ENCODE data around the gene DACT1. TPM values are rescaled to one million over a fixed set of nuclear protein-coding genes. Genes with fewer than 3 reads are reported as not detected.

Gene DACT1
- total and polyA plus RNA-seq, 9 donors: 16.7 to 40.3 (median 27.1) TPM

DNA sequence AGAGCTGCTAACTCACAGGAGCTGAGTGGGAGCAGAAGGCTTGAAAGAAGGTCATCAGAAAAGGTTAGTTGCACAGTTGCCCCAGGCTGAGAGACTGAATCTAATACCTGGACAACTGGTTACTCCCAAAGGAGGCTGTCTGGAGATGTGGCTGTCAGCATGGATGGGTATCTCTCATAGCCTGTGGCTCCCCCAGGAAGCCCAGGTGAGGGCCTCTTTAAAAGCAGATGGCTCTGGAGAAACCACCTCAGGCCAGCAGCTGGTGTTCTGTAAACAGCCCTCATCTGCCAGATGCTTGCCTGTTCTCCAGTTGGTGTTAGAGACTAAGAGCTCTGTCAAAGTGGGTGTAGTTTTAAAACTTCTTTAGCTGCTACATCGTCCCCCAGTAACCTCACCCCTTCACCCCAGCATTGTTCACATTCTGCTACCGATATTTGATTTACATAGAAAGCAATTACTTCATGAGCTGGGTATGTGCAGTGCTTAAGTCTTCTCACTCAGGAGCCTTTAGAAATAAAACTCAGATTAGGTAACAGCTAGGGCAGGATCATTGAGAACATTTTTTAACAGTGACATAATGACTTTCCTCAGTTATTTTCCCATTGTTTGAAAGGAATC lies 25.8 kb downstream of the DACT1 start:
- no peaks in the 10 kb centered on the region for H3K27me3 ChIP-seq (ENCODE audit: control insufficient read depth, insufficient read depth, low read length)
- H3K36me3 ChIP-seq (ENCODE audit: control insufficient read depth, insufficient read depth, low read length): no peaks in the 10 kb centered on the region
- H3K4me1 ChIP-seq (ENCODE audit: control insufficient read depth, insufficient read depth, low read length): peaks cover 3% of the 10 kb centered on the region
- H3K9me3 ChIP-seq (replicated peaks; ENCODE audit: control insufficient read depth, low read depth, low read length): no peaks in the 10 kb centered on the region
- no peak overlapping the region for H3K4me3 ChIP-seq (ENCODE audit: low read length)
- no CpG with 5 or more reads among the region's 2 CpGs for WGBS (ENCODE audit: insufficient coverage)
- no peak overlapping the region for H3K27ac ChIP-seq (ENCODE audit: low read length)
- DNase-seq: peak; percentile 40

DNA sequence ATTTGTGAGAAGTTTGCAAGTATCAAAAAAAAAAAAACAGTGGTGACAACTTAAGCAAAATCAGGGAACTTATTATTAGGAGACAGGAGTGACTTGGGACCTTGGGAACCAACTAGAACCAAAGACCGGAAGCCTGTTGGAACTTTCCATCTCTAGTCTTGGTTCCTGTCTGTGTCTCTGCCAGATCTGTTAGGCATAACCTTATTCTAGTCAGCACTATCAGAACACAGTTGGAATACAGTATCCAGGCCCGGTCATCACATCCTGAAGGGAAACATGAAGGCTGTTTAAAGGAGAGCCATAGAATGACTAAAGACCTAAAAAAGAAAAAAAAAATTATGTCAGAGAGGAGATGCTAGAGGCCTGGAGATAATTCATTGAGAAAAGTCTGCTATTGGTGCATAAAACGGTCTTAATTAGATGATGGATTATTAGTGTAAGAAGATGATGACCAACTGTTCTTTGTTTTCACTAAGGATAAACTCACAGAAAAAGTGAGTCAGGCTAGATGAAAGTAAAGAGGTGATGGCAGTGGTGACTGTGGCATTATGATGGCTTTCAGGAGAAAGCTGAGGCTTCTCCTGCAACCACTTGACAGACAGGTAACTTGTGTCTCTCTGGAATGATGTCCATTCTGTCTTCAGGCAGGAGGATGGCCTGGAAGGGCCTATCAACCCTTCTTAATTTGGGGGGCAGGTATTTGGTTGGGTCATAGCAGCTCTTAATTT lies 28.2 kb downstream of the DACT1 start:
- no peak for DNase-seq
- H3K27me3 ChIP-seq (ENCODE audit: control insufficient read depth, insufficient read depth, low read length): no peaks in the 10 kb centered on the region
- 100% methylated on average over 1 of the region's 3 CpGs for WGBS (ENCODE audit: insufficient coverage)
- no peaks in the 10 kb centered on the region for H3K9me3 ChIP-seq (replicated peaks; ENCODE audit: control insufficient read depth, low read depth, low read length)
- H3K4me3 ChIP-seq (ENCODE audit: low read length): no peak overlapping the region
- peaks cover 3% of the 10 kb centered on the region for H3K4me1 ChIP-seq (ENCODE audit: control insufficient read depth, insufficient read depth, low read length)
- no peaks in the 10 kb centered on the region for H3K36me3 ChIP-seq (ENCODE audit: control insufficient read depth, insufficient read depth, low read length)
- H3K27ac ChIP-seq (ENCODE audit: low read length): no peak overlapping the region

DNA sequence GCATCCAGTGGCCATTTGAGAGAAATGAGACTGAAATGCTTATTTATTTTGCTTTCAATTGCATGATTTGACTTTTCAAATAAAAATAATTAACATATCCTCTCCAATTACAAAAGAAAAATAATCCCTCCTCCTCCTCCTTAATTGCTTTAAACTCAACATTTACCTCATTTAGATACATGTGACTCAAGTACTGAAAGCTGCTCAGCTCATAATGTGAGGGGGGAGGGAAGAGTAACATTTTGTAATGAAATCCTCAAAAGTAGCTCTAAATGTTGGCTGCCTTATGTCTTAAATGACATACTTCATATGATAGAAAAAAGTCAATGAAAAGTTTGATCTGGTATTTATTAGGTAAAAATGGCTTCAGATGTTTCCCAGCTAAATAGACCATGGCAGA lies 29.0 kb downstream of the DACT1 start:
- Histone ChIP-seq H3K4me3 (ENCODE audit: low read length) (no peak overlapping the region), H3K27ac (ENCODE audit: low read length) (no peak overlapping the region), H3K9me3 (replicated peaks; ENCODE audit: control insufficient read depth, low read depth, low read length) (no peaks in the 10 kb centered on the region), H3K27me3 (ENCODE audit: control insufficient read depth, insufficient read depth, low read length) (no peaks in the 10 kb centered on the region), H3K36me3 (ENCODE audit: control insufficient read depth, insufficient read depth, low read length) (no peaks in the 10 kb centered on the region), H3K4me1 (ENCODE audit: control insufficient read depth, insufficient read depth, low read length) (peaks cover 3% of the 10 kb centered on the region)
- no peak for DNase-seq

DNA sequence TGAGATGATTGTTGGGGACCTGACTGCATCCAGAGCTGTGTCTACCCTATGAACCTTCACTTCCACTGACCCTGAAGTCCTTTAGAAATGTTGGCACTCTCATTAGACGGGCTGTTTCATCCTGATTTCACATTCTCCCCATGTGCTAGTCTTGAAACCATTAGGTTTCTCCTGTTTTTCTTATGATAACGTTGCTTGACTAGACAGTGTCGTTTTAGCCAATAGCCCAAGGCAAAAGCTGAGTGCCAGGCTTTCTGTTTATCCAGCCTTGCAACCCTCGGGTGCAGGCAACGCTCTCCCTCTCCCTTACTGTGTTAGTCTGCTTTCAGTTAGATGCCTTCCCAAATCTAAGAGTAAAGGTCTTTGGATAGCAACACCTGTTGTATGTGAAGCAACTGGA lies 30.1 kb downstream of the DACT1 start:
- no peaks in the 10 kb centered on the region for H3K36me3 ChIP-seq (ENCODE audit: control insufficient read depth, insufficient read depth, low read length)
- no peak overlapping the region for H3K4me3 ChIP-seq (ENCODE audit: low read length)
- no peak overlapping the region for H3K27ac ChIP-seq (ENCODE audit: low read length)
- 79% methylated on average over 3 of the region's 5 CpGs for WGBS (ENCODE audit: insufficient coverage)
- no peaks in the 10 kb centered on the region for H3K27me3 ChIP-seq (ENCODE audit: control insufficient read depth, insufficient read depth, low read length)
- DNase-seq: no peak
- peaks cover 3% of the 10 kb centered on the region for H3K4me1 ChIP-seq (ENCODE audit: control insufficient read depth, insufficient read depth, low read length)
- H3K9me3 ChIP-seq (replicated peaks; ENCODE audit: control insufficient read depth, low read depth, low read length): no peaks in the 10 kb centered on the region

DNA sequence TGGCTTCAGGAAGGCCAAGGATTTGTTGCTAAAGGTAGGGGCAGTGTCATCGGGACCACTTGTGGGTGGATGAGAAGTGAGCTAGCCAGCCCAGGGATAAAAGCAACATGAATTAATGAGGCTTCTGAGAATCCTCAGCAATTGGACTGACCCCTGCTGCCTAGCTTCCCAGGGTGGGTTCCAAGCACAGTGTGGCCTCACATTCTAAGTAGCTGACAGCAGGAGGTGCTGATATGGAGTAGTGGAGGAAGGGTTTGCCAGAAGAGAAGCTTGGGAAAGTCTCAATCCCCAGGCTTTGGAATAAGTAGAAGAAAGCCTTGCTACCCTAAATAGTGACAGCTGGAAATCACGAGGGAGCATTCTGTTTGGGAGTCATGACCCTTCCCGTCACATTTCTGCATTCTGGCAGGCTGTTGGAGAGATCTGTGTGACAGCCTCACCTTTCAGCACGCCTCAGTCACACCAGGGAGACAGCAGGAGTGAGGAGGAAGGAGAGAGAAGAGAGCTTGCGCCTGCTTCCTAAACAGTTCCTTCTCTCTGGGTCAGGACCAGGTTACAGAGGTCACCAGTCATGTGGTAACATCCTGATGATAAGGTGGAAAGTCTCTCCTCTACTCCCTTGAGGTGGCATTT lies 31.2 kb downstream of the DACT1 start:
- H3K27me3 ChIP-seq (ENCODE audit: control insufficient read depth, insufficient read depth, low read length): no peaks in the 10 kb centered on the region
- H3K36me3 ChIP-seq (ENCODE audit: control insufficient read depth, insufficient read depth, low read length): no peaks in the 10 kb centered on the region
- H3K27ac ChIP-seq (ENCODE audit: low read length): no peak overlapping the region
- H3K9me3 ChIP-seq (replicated peaks; ENCODE audit: control insufficient read depth, low read depth, low read length): no peaks in the 10 kb centered on the region
- peaks cover 3% of the 10 kb centered on the region for H3K4me1 ChIP-seq (ENCODE audit: control insufficient read depth, insufficient read depth, low read length)
- DNase-seq: no peak
- WGBS (ENCODE audit: insufficient coverage): 65% methylated on average over 1 of the region's 5 CpGs
- H3K4me3 ChIP-seq (ENCODE audit: low read length): no peak overlapping the region

DNA sequence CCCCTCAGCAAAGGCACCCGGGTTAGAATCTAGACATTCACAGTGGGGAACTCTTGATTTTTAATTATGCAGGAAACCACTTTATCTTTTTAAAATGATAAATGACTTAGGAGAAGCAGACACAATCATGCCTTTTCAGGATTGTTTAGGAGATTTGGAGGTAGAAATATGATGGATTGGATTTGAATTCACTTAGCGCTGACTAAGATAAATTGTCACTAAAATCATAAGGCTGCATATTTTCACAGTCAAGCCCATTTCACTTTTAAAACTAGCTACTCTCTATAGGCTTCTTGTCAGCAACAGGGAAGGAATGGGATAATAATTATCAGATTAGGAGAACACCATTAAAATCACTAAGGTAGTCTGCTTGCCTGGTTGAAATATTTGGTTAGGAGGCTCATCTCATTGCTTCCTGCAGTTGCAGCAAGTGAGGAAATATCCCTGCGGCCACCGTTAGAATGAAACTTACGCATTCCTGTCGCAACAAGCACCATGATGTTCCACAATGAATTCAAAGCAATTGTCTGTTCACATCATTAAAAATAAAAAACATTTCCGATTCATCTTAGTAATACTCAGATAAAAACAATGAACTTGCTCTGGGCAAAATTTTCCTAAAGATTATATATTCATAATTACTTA lies 31.9 kb downstream of the DACT1 start:
- no peaks in the 10 kb centered on the region for H3K9me3 ChIP-seq (replicated peaks; ENCODE audit: control insufficient read depth, low read depth, low read length)
- H3K36me3 ChIP-seq (ENCODE audit: control insufficient read depth, insufficient read depth, low read length): no peaks in the 10 kb centered on the region
- H3K27me3 ChIP-seq (ENCODE audit: control insufficient read depth, insufficient read depth, low read length): no peaks in the 10 kb centered on the region
- no peak for DNase-seq
- H3K4me1 ChIP-seq (ENCODE audit: control insufficient read depth, insufficient read depth, low read length): peaks cover 3% of the 10 kb centered on the region
- no peak overlapping the region for H3K4me3 ChIP-seq (ENCODE audit: low read length)
- 78% methylated on average over 3 of the region's 7 CpGs for WGBS (ENCODE audit: insufficient coverage)
- H3K27ac ChIP-seq (ENCODE audit: low read length): no peak overlapping the region

DNA sequence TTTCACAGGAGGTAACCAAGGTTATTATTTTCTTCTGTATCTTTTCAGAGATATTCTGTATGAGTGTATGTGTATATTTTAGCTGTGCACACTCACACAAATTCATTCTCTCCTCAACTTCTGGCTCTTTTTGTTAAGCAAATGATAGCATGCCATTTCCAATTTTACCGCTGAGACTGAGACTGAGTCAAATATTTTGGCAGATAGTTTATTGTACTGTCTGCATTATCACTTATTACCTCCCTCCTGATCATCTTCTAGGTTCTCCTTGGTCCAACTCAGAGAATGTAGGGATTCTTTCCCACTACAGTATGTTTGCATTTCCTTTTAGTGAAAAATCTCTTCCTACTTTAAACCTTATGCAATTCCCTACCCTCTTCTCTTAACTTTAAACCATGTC lies 33.3 kb downstream of the DACT1 start:
- no peaks in the 10 kb centered on the region for H3K9me3 ChIP-seq (replicated peaks; ENCODE audit: control insufficient read depth, low read depth, low read length)
- no CpG with 5 or more reads among the region's 1 CpG for WGBS (ENCODE audit: insufficient coverage)
- no peak overlapping the region for H3K4me3 ChIP-seq (ENCODE audit: low read length)
- no peaks in the 10 kb centered on the region for H3K27me3 ChIP-seq (ENCODE audit: control insufficient read depth, insufficient read depth, low read length)
- H3K4me1 ChIP-seq (ENCODE audit: control insufficient read depth, insufficient read depth, low read length): peaks cover 3% of the 10 kb centered on the region
- no peak overlapping the region for H3K27ac ChIP-seq (ENCODE audit: low read length)
- no peaks in the 10 kb centered on the region for H3K36me3 ChIP-seq (ENCODE audit: control insufficient read depth, insufficient read depth, low read length)
- peak; percentile 74 for DNase-seq

DNA sequence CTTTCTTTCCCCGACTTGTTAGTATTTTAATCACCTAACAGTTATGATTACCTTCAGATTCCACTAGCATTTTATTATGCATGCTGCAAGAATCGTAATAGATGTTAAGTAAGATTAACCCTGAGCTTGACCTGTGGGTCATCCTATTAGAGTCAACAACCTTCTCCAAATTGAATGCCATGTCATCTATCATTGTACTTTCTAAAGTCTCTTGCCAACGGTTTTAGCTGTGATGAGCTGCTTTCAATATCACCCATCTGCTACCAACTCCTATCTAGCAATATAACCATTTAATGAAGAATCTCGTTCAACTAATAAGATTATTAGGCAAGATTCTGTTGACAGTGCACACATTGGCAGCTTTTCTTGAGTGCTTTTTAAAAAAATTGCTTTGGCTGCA lies 33.7 kb downstream of the DACT1 start:
- WGBS (ENCODE audit: insufficient coverage): no CpG with 5 or more reads among the region's 4 CpGs
- Histone ChIP-seq H3K36me3 (ENCODE audit: control insufficient read depth, insufficient read depth, low read length) (no peaks in the 10 kb centered on the region), H3K27ac (ENCODE audit: low read length) (no peak overlapping the region), H3K9me3 (replicated peaks; ENCODE audit: control insufficient read depth, low read depth, low read length) (no peaks in the 10 kb centered on the region), H3K27me3 (ENCODE audit: control insufficient read depth, insufficient read depth, low read length) (no peaks in the 10 kb centered on the region), H3K4me3 (ENCODE audit: low read length) (no peak overlapping the region), H3K4me1 (ENCODE audit: control insufficient read depth, insufficient read depth, low read length) (peaks cover 3% of the 10 kb centered on the region)
- no peak for DNase-seq

DNA sequence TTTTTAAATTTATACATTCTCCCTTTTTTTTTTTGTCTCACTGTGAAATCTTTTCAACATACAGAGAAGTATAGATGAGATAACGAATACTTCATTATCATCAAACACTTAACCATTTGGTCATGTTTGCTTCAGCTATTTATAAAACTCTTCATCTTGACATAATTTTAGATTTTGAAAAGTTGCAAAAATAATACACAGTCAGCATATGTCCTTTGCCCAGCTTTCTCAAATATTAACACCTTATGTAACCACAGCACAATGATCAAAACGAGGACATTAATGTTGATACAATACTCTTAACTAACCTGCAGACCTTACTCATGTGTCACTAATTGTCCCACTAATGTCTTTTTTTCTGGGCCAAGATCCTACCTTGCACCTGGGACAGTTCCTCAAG lies 36.0 kb downstream of the DACT1 start:
- 100% methylated on average over 1 of the region's 2 CpGs for WGBS (ENCODE audit: insufficient coverage)
- Histone ChIP-seq H3K36me3 (ENCODE audit: control insufficient read depth, insufficient read depth, low read length) (no peaks in the 10 kb centered on the region), H3K4me1 (ENCODE audit: control insufficient read depth, insufficient read depth, low read length) (peaks cover 2% of the 10 kb centered on the region), H3K27me3 (ENCODE audit: control insufficient read depth, insufficient read depth, low read length) (no peaks in the 10 kb centered on the region), H3K9me3 (replicated peaks; ENCODE audit: control insufficient read depth, low read depth, low read length) (no peaks in the 10 kb centered on the region), H3K4me3 (ENCODE audit: low read length) (no peak overlapping the region), H3K27ac (ENCODE audit: low read length) (no peak overlapping the region)
- no peak for DNase-seq

DNA sequence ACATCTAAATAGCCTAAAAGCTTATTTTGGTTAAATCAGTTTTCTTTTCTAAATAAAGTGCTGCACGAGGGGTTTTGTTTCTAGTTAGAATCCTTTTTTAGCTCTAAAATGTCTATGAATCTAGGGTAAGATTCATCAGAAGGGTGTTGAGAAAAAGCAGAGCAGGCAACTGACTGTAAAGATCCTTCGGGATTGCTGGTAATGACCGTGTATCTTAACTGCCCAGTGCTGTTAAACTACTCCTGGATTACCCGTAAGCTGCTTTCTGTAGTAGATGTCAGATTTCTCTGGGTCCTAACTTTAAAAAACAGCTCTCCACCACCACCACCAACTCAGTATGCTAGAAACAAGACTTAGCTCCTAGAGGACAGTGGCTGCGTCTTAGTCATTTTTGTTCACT lies 39.2 kb downstream of the DACT1 start:
- peak overlapping the region; percentile 43 for H3K27ac ChIP-seq (ENCODE audit: low read length)

More for the DNA sequence above, 39.2 kb downstream of the DACT1 start:
- Histone ChIP-seq H3K4me1 (ENCODE audit: control insufficient read depth, insufficient read depth, low read length) (no peaks in the 10 kb centered on the region), H3K9me3 (replicated peaks; ENCODE audit: control insufficient read depth, low read depth, low read length) (no peaks in the 10 kb centered on the region), H3K4me3 (ENCODE audit: low read length) (no peak overlapping the region), H3K27me3 (ENCODE audit: control insufficient read depth, insufficient read depth, low read length) (no peaks in the 10 kb centered on the region), H3K36me3 (ENCODE audit: control insufficient read depth, insufficient read depth, low read length) (no peaks in the 10 kb centered on the region)
- 50% methylated on average over 1 of the region's 5 CpGs for WGBS (ENCODE audit: insufficient coverage)
- no peak for DNase-seq
